ENCODE data around the gene DMXL1.

DNA sequence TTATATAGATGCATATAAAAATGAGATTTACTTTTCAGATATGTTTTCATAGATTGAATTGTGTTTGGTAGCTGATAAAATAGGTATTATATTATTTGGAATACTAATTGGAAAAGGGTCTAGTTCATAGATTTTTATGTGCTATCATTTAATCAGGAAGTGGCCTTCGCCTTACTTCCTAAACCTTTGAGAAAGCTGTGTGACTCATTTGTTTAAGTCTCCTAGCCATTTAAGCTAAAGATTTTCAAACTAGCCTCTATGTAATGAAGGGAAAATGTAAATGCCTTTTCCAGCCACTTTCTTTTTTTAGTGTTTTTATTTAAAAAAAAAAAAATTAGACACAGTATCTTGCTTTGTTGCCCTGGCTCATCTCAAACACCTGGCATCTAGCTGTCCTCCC, 97.5 kb downstream of the DMXL1 start:
- TF ChIP-seq REST (IDR thresholded peaks at IDR 0.05; ENCODE audit: low read depth) (no peak), CEBPB (IDR thresholded peaks at IDR 0.05) (no peak), CREB1 (IDR thresholded peaks at IDR 0.05; ENCODE audit: low read depth) (no peak), EGR1 (IDR thresholded peaks at IDR 0.05) (no peak)

Measured in Ishikawa (cell line).